K562 (cell line): ENCODE results near the gene IRF4. TPM values are rescaled to one million over a fixed set of nuclear protein-coding genes. Genes with fewer than 3 reads are reported as not detected.

Experiments
- ATAC-seq: fragments of 200-7000 bp; cut with Tn5 transposase; 3 replicates; pipeline ENCODE4 v1.9.1; 2020; ENCODE audit warnings: moderate library complexity
- BruUV-seq: library from RNA; stranded (reverse); fragments of 400-500 nt; replicated peaks from 2 replicates; lab custom pipeline; 2021; lab: Mats Ljungman, UMichigan
- CTCF ChIA-PET: fragments of 300-600 bp; formaldehyde crosslinking; extraction: SDS; loops from one replicate; lab custom pipeline; 2021; ENCODE audit warnings: low intra/inter-chr PET ratio; lab: Yijun Ruan, JAX
- POLR2A ChIA-PET: fragments of 300-600, 350-650 bp; sonication (Branson Sonifier 250); formaldehyde crosslinking; extraction: SDS; loops from one replicate; lab custom pipeline; 2021; ENCODE audit warnings: antibody characterized with exemption, inconsistent platforms; lab: Yijun Ruan, JAX
- DNase-seq, 4 experiments: peaks; one replicate each; pipeline versions ENCODE4 v3.0.0 to v3.0.0-alpha.2; 2011 to 2018; ENCODE audit warnings: low spot score in 3 of 4, mixed read lengths in 3 of 4; ENCODE audit errors: extremely low read depth in 1 of 4
- FAIRE-seq: peaks from 2 replicates; lab custom pipeline; 2011; peaks lifted over from hg19 to GRCh38; lab: Jason Lieb, UNC
- H2AFZ ChIP-seq: 2 replicates; pipeline ENCODE4 v1.6.0; 2011; ENCODE audit warnings: low read depth, low read length, control low read depth, inconsistent platforms
- H3K27ac ChIP-seq: fragments of 200-600 bp; 3 replicates; pipeline ENCODE4 v1.8.0; 2011; ENCODE audit warnings: low read depth, mild to moderate bottlenecking, control low read depth, inconsistent platforms, low read length, moderate library complexity, mixed read lengths; ENCODE audit errors: extremely low read depth
- H3K27me3 ChIP-seq, 2 experiments: fragments of 300-600 bp in 1 of 2; 2 replicates in 1 of 2; 3 replicates in 1 of 2; pipeline versions ENCODE4 v1.6.0 to v1.8.0; 2011; ENCODE audit warnings: inconsistent platforms in 2 of 2, low read length in 2 of 2, mild to moderate bottlenecking in 1 of 2, mixed read lengths in 1 of 2, moderate library complexity in 1 of 2; ENCODE audit not compliant: control insufficient read depth in 2 of 2, insufficient read depth in 2 of 2
- H3K36me3 ChIP-seq: fragments of 300-600 bp; 3 replicates; pipeline ENCODE4 v1.8.0; 2011; ENCODE audit warnings: mild to moderate bottlenecking, low read length, inconsistent platforms; ENCODE audit not compliant: control insufficient read depth, insufficient read depth
- H3K4me1 ChIP-seq, 2 experiments: fragments of 200-600 bp in 1 of 2; replicated peaks in 1 of 2; 2 replicates in 1 of 2; 3 replicates in 1 of 2; pipeline versions ENCODE4 v1.5.1 to v1.8.0; 2011; ENCODE audit warnings: inconsistent platforms in 2 of 2, low read length in 2 of 2, mild to moderate bottlenecking in 1 of 2, mixed read lengths in 1 of 2, moderate library complexity in 1 of 2; ENCODE audit not compliant: control insufficient read depth in 2 of 2, insufficient read depth in 2 of 2
- H3K4me2 ChIP-seq: 2 replicates; pipeline ENCODE4 v1.6.1; 2011; ENCODE audit warnings: low read length, control low read depth, inconsistent platforms, mixed read lengths; ENCODE audit not compliant: insufficient read depth
- H3K4me3 ChIP-seq: fragments of 200-600 bp; sonication (generic), shearing (Covaris generic); 2 replicates; pipeline ENCODE4 v1.5.1; 2016; ENCODE audit warnings: control low read depth, inconsistent platforms
- H3K79me2 ChIP-seq: fragments of 200-600 bp; 3 replicates; pipeline ENCODE4 v1.8.0; 2011; ENCODE audit warnings: low read length, inconsistent platforms; ENCODE audit not compliant: control insufficient read depth, insufficient read depth
- H3K9ac ChIP-seq, 2 experiments: 2 replicates each; pipeline versions ENCODE4 v1.6.0 to v1.6.1; 2011; ENCODE audit warnings: low read depth in 2 of 2, low read length in 2 of 2, control low read depth in 1 of 2, inconsistent platforms in 1 of 2, mild to moderate bottlenecking in 1 of 2, mixed read lengths in 1 of 2; ENCODE audit not compliant: insufficient read depth in 1 of 2
- H3K9me1 ChIP-seq: one replicate; pipeline ENCODE4 v1.6.0; 2011; ENCODE audit warnings: inconsistent platforms, mild to moderate bottlenecking, low read length, moderate library complexity; ENCODE audit not compliant: control insufficient read depth, insufficient read depth
- H3K9me3 ChIP-seq: replicated peaks from 2 replicates; pipeline ENCODE4 v1.5.1; 2011; ENCODE audit warnings: low read depth, low read length, inconsistent platforms; ENCODE audit not compliant: control insufficient read depth, insufficient read depth
- H4K20me1 ChIP-seq: replicated peaks from 2 replicates; pipeline ENCODE4 v1.6.1; 2011; ENCODE audit warnings: low read length, inconsistent platforms, mixed read lengths; ENCODE audit not compliant: control insufficient read depth, insufficient read depth
- DLX4 ChIP-seq: fragments of 250-450 bp; sonication (Bioruptor Pico); IDR thresholded peaks from 2 replicates; pipeline ENCODE4 v1.6.1; 2021; ENCODE audit warnings: mild to moderate bottlenecking
- ERF ChIP-seq: fragments of 450-650 bp; formaldehyde crosslinking; IDR thresholded peaks from 2 replicates; pipeline ENCODE4 v1.4.0; 2020; ENCODE audit warnings: mild to moderate bottlenecking, mixed read lengths
- FOXA3 ChIP-seq, 2 experiments: fragments of 450-650 bp in 1 of 2; sonication (generic) in 1 of 2; formaldehyde crosslinking; IDR thresholded peaks in 1 of 2; conservative IDR thresholded peaks in 1 of 2; 2 replicates each; pipeline versions ENCODE4 v1.4.0 to v1.8.0; 2020 to 2022; ENCODE audit warnings: mild to moderate bottlenecking in 2 of 2, missing genetic modification reagents in 1 of 2
- GMEB1 ChIP-seq: fragments of 250-450 bp; sonication (Bioruptor Pico); IDR thresholded peaks from 2 replicates; pipeline ENCODE4 v1.4.0; 2020; ENCODE audit warnings: mild to moderate bottlenecking
- HDAC8 ChIP-seq: fragments of 450-650 bp; IDR thresholded peaks from 2 replicates; pipeline ENCODE4 v1.6.1; 2016; ENCODE audit warnings: mild to moderate bottlenecking, missing genetic modification characterization, moderate library complexity, missing compliant biosample characterization
- HMGXB4 ChIP-seq: sonication (generic); formaldehyde crosslinking; IDR thresholded peaks from 2 replicates; pipeline ENCODE4 v1.8.1; 2023; ENCODE audit warnings: mild to moderate bottlenecking, missing genetic modification reagents
- KLF16 ChIP-seq: IDR thresholded peaks from 2 replicates; pipeline ENCODE4 v1.6.1; 2016; ENCODE audit warnings: antibody characterized with exemption
- MYNN ChIP-seq, 2 experiments: sonication (generic); formaldehyde crosslinking in 1 of 2; IDR thresholded peaks; 2 replicates each; pipeline versions ENCODE4 v1.5.0 to v1.6.1; 2016 to 2020; ENCODE audit warnings: antibody characterized with exemption in 1 of 2, missing genetic modification reagents in 1 of 2
- TCF15 ChIP-seq: fragments of 250-450 bp; sonication (Bioruptor Pico); IDR thresholded peaks from 2 replicates; pipeline ENCODE4 v1.8.0; 2022; ENCODE audit warnings: moderate library complexity, mild to moderate bottlenecking, inconsistent platforms
- ZNF184 ChIP-seq: sonication (generic); formaldehyde crosslinking; IDR thresholded peaks from 2 replicates; pipeline ENCODE4 v1.5.0; 2020; ENCODE audit warnings: missing genetic modification reagents
- WGBS: fragments of 100-300 bp; shearing (Covaris generic); methylation state at CpG from one replicate; pipeline ENCODE4 v1.1.6; 2016; ENCODE audit warnings: low coverage, mixed read lengths; ENCODE audit not compliant: insufficient coverage; ENCODE audit errors: missing lambda C conversion rate; 5-methylcytosine and 5-hydroxymethylcytosine counted together
- in situ Hi-C: fragments of 300-500 bp; cut with MboI; formaldehyde crosslinking; loops from 4 replicates; pipeline ENCODE4 v1.15.0; 2018; ENCODE audit warnings: inconsistent platforms, mixed read lengths
- intact Hi-C: fragments of 100-400 bp; cut with micrococcal nuclease; formaldehyde crosslinking; loops from 2 replicates; pipeline ENCODE4 v1.14.2; 2022
- polyA plus RNA-seq, 8 experiments: library from polyadenylated mRNA; depleted of rRNA in 4 of 8; stranded (reverse) in 5 of 8; unstranded in 3 of 8; fragments of >200 nt; fragmentation: Nextera tagmentation in 2 of 8; fragmentation: Illumina TruSeq in 1 of 8; extraction: Ambion mirVana in 2 of 8; extraction: Trizol in 1 of 8; gene quantifications; 2 replicates each; pipeline versions ENCODE4 v1.2.1 to v1.2.3, GENCODE V29; 2011 to 2014; ENCODE audit warnings: inconsistent platforms in 1 of 8, missing spikeins in 1 of 8
- total RNA-seq, 7 experiments: library from RNA; depleted of rRNA in 6 of 7; stranded (reverse); fragments of >200 nt in 6 of 7; fragmentation: Illumina TruSeq in 2 of 7; extraction: Trizol in 2 of 7; gene quantifications; 2 replicates each; pipeline versions ENCODE4 v1.2.1 to v1.2.3, GENCODE V29; 2011 to 2021; ENCODE audit warnings: low replicate concordance in 1 of 7

The IRF4 gene
- total and polyA plus RNA-seq, 9 of the 15 experiments (the other 6 are each of a cell fraction or from before 2014, with no cell fraction given): 0.05 to 0.33 (median 0.09) TPM; not detected in 6

GRCh38 chr6:398065-398464 lies 6.5 kb downstream of the IRF4 start:
- intact Hi-C loops: no loop called here
- POLR2A ChIA-PET: interaction anchor here (0.6 to 1.1 kb wide), 3 partner anchors 16 to 99 kb away, joined by 3 to 4 read pairs (median 3); no protein-coding TSS in a partner anchor
- BruUV-seq: no TSS peak

More at GRCh38 chr6:398065-398464, 6.5 kb downstream of the IRF4 start:
- H2AFZ ChIP-seq: no peak overlapping the region
- H3K9me3 ChIP-seq: no peaks in the 10 kb centered on the region
- H4K20me1 ChIP-seq: no peaks in the 10 kb centered on the region; the same call in none of the 2 replicates
- no peak overlapping the region for H3K9ac ChIP-seq
- no peaks in the 10 kb centered on the region for H3K36me3 ChIP-seq
- CTCF ChIA-PET: no interaction called here
- ATAC-seq (no peak), FAIRE-seq (no peak), DNase-seq (no peak)
- TF ChIP-seq DLX4: no peak
- TF ChIP-seq HDAC8: no peak
- no peak for TF ChIP-seq ERF (CRISPR knock-in tag)
- no peak for TF ChIP-seq TCF15
- no peak for TF ChIP-seq FOXA3 (CRISPR knock-in tag; conservative IDR thresholded peaks at IDR 0.05 in 1 of 2, IDR thresholded peaks at IDR 0.05 in 1 of 2)
- TF ChIP-seq KLF16: no peak
- TF ChIP-seq HMGXB4 (CRISPR knock-in tag): no peak
- TF ChIP-seq ZNF184 (CRISPR knock-in tag): no peak
- TF ChIP-seq MYNN (IDR thresholded peaks at IDR 0.05): no peak
- TF ChIP-seq MYNN (CRISPR knock-in tag; IDR thresholded peaks at IDR 0.05): no peak
- no peak for TF ChIP-seq GMEB1 (CRISPR knock-in tag)
- H3K4me2 ChIP-seq: no peak overlapping the region
- no peaks in the 10 kb centered on the region for H3K9me1 ChIP-seq
- no peaks in the 10 kb centered on the region; a peak in 1 of 5 replicates for H3K4me1 ChIP-seq
- H3K27me3 ChIP-seq: peaks cover 57 to 73% of the 10 kb centered on the region in 2 experiments
- no peak overlapping the region for H3K4me3 ChIP-seq
- no peak overlapping the region for H3K27ac ChIP-seq
- WGBS: 3% methylated on average over 2 of the region's 2 CpGs
- in situ Hi-C loops: no loop called here
- H3K79me2 ChIP-seq: no peaks in the 10 kb centered on the region
